ENCODE results near the gene MLLT3.
"Not testable (repeated sequence)": the region's sequence is repeated elsewhere in the genome, so short reads cannot be mapped to it uniquely, and the experiment has no call there.

- TF ChIP-seq EZH2 (IDR thresholded peaks at IDR 0.05; ENCODE audit: low read length, missing control alignments); CTCF (conservative IDR thresholded peaks at IDR 0.05 in 1 of 2, IDR thresholded peaks at IDR 0.05 in 1 of 2; ENCODE audit: low read depth in 1 of 2, low read length in 2 of 2): not testable (repeated sequence)
Measured at GRCh38 chr9:20583088-20583487, 39.2 kb downstream of the MLLT3 start.
